GM12801 (cell line): ENCODE results near the gene ZMAT3.

Source experiments
- CTCF ChIP-seq: IDR thresholded peaks from one replicate; pipeline ENCODE4 v1.5.1; 2011; ENCODE audit warnings: control low read depth; ENCODE audit not compliant: insufficient read length; ENCODE audit errors: extremely low read depth

ZMAT3 gene

GRCh38 chr3:179079537-179079936, 7.9 kb upstream of the ZMAT3 start:
- no peak for TF ChIP-seq CTCF

- no peak for TF ChIP-seq CTCF
Observed at GRCh38 chr3:179076243-179077027, 4.8 kb upstream of the ZMAT3 start.

- no peak for TF ChIP-seq CTCF
Observed at GRCh38 chr3:179074656-179075055, 3.0 kb upstream of the ZMAT3 start.

- TF ChIP-seq CTCF = no peak
Observed at GRCh38 chr3:179073816-179074215, 2.2 kb upstream of the ZMAT3 start.

GRCh38 chr3:179072100-179072438, 460 bp upstream of the ZMAT3 start:
- no peak for TF ChIP-seq CTCF

- no peak for TF ChIP-seq CTCF
Observed at GRCh38 chr3:179071027-179071322, 634 bp downstream of the ZMAT3 start.

GRCh38 chr3:179069762-179070390, 1.7 kb downstream of the ZMAT3 start:
- no peak for TF ChIP-seq CTCF
